Psoas muscle (tissue), 8 donors: ENCODE results near the gene SPECC1L. TPM values are rescaled to one million over a fixed set of nuclear protein-coding genes. Genes with fewer than 3 reads are reported as not detected.

Source experiments
- ATAC-seq, 4 donors: fragments of 200-7000 bp; cut with Tn5 transposase; one replicate each; pipeline ENCODE4 v1.9.1; 2020; ENCODE audit warnings: moderate library complexity in 3 of 4, mild to moderate bottlenecking in 2 of 4
- DNase-seq, 2 donors: peaks; one replicate each; pipeline ENCODE4 v3.0.0-alpha.2; 2020
- H3K27ac ChIP-seq: fragments of 200-600 bp; one replicate; pipeline ENCODE4 v1.8.0; 2022
- H3K27me3 ChIP-seq, 3 donors: fragments of 200-600 bp in 1 of 3; one replicate each; pipeline versions ENCODE4 v1.6.1 to v1.8.0; 2013 to 2022; ENCODE audit warnings: low read length in 2 of 3, mild to moderate bottlenecking in 2 of 3, moderate library complexity in 1 of 3; ENCODE audit not compliant: insufficient read depth in 3 of 3
- H3K36me3 ChIP-seq, 2 donors: fragments of 200-600 bp in 1 of 2; one replicate each; pipeline versions ENCODE4 v1.6.1 to v1.8.0; 2013 to 2022; ENCODE audit warnings: low read depth in 1 of 2, mild to moderate bottlenecking in 1 of 2, moderate library complexity in 1 of 2; ENCODE audit not compliant: insufficient read depth in 1 of 2
- H3K4me1 ChIP-seq: fragments of 200-600 bp; one replicate; pipeline ENCODE4 v1.8.0; 2022
- H3K4me3 ChIP-seq: fragments of 200-600 bp; one replicate; pipeline ENCODE4 v1.8.0; 2022; ENCODE audit warnings: mild to moderate bottlenecking
- H3K9me3 ChIP-seq: fragments of 200-600 bp; one replicate; pipeline ENCODE4 v1.8.0; 2022
- WGBS, 3 donors: extraction: QIAGEN DNeasy Blood & Tissue Kit; methylation state at CpG; one replicate each; pipeline versions ENCODE4 v1.1.6 to v1.1.7; 2013; 5-methylcytosine and 5-hydroxymethylcytosine counted together
- intact Hi-C, 2 donors: fragments of 100-400 bp; cut with DNase I; formaldehyde crosslinking; loops; one replicate each; pipeline versions ENCODE4 v1.11.0 to v1.14.2; 2022
- polyA plus RNA-seq, 3 donors: library from polyadenylated mRNA; stranded (reverse); fragments of 200-250 nt; gene quantifications; one replicate each; pipeline ENCODE4 v1.2.3, GENCODE V29; 2013
- total RNA-seq, 4 donors: library from RNA; stranded (reverse); fragmentation: NEBNext Ultra II Directional in 2 of 4; extraction: Animal tissue kit (Norgen Biotek cat#: 25700) in 2 of 4; gene quantifications; one replicate each; pipeline versions ENCODE4 v1.2.1 to v1.2.4, GENCODE V29; 2021 to 2023
- TF ChIP-seq, protein P1 (sequence below): fragments of 200-600 bp; IDR thresholded peaks from one replicate; pipeline ENCODE4 v1.8.0; 2022; ENCODE audit warnings: antibody characterized with exemption
- donor health status: healthy with polysubstance abuse.
- donor health status: DM: no; HTN: no; CAD: no; lungs with moderate emphysema.
- donor health status: Bipolar disorder and iron deficiency.
- donor health status: healthy.
- donor health status: DM: yes; HTN: yes; CAD: no.
- donor health status: DM: no; HTN: no; CAD: no.
- donor health status: DM: no; HTN: no; CAD: no.
- donor health status: DM: yes; HTN: yes; CAD: no.

Gene SPECC1L
- total and polyA plus RNA-seq, 7 donors, result 6.8 to 29.9 (median 23.6) TPM

DNA sequence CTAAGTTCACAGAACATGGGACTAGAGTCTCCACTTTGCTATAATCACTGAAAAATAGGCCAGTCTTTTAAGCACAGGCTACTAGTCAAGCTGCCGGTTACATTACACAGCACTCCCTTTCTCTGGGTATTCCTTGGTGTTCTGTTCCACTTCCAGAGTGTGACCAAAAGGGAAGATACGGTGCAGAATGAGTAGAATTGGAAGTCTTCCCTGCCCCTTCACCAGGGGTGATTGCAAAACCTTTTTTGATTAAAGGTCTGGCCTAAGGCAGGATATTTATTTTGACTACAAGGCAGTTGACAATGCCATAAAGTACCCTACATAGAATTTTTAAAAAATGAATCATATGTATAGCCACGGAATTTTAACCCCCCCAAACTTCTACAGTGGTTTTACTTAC lies 97.2 kb downstream of the SPECC1L start:
- no peaks in the 10 kb centered on the region for H3K27me3 ChIP-seq
- WGBS, 3 donors, result 74 to 90% (median 76%) methylated on average over 3 of the region's 3 CpGs
- intact Hi-C loops, result no loop called here
- no peak overlapping the region for H3K27ac ChIP-seq
- TF ChIP-seq, protein P1, sequence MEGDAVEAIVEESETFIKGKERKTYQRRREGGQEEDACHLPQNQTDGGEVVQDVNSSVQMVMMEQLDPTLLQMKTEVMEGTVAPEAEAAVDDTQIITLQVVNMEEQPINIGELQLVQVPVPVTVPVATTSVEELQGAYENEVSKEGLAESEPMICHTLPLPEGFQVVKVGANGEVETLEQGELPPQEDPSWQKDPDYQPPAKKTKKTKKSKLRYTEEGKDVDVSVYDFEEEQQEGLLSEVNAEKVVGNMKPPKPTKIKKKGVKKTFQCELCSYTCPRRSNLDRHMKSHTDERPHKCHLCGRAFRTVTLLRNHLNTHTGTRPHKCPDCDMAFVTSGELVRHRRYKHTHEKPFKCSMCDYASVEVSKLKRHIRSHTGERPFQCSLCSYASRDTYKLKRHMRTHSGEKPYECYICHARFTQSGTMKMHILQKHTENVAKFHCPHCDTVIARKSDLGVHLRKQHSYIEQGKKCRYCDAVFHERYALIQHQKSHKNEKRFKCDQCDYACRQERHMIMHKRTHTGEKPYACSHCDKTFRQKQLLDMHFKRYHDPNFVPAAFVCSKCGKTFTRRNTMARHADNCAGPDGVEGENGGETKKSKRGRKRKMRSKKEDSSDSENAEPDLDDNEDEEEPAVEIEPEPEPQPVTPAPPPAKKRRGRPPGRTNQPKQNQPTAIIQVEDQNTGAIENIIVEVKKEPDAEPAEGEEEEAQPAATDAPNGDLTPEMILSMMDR, result no peak
- H3K9me3 ChIP-seq, result no peaks in the 10 kb centered on the region
- peaks cover 7 to 96% of the 10 kb centered on the region in 2 donors for H3K36me3 ChIP-seq
- no peak for DNase-seq
- H3K4me3 ChIP-seq, result no peak overlapping the region
- H3K4me1 ChIP-seq, result no peaks in the 10 kb centered on the region
- ATAC-seq, result no peak

DNA sequence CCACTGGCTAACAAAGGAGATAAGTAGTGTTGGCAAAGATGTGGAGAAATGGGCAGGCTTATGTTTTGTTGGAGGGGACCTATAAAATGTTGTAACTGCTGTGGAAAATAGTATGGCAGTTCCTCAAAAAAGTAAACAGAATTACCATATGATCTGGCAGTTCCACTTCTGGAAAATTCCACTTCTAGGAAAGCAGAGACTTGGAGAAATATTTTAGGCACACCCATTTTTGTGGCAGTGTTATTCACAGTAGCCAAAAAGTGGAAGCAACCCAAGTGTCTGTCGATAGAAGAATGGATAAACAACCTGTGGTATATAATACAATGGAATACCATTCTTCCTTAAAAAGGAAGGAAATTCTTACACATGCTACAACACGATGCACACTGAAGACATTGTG lies 99.8 kb downstream of the SPECC1L start:
- ATAC-seq (no peak), DNase-seq (no peak)
- 67 to 71% (median 70%) methylated on average over 2 of the region's 2 CpGs for whole genome bisulfite sequencing, 3 donors
- Histone ChIP-seq H3K36me3 (peaks cover 7 to 83% of the 10 kb centered on the region in 2 donors), H3K27me3 (no peaks in the 10 kb centered on the region), H3K9me3 (no peaks in the 10 kb centered on the region), H3K27ac (no peak overlapping the region), H3K4me1 (no peaks in the 10 kb centered on the region), H3K4me3 (no peak overlapping the region)
- intact Hi-C loops, result no loop called here
- TF ChIP-seq, protein P1, result no peak

DNA sequence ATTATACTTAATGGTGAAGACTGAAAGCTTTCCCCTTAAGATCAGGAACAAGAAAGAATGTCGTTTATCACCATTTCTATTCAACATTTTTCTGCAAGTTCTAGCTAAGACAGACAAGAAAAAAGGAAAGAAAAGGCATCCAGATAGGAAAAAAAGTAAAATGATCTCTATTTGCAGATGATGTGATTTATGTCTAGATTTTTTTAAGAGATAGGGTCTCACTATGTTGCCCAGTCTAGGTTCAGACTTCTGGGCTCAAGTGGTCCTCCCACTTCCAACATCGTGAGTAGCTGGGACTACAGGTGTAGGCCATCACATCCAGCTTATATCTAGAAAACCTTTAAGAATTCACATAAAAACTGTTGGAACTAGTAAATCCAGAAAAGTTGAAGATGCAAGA lies 105.4 kb downstream of the SPECC1L start:
- Histone ChIP-seq H3K9me3 (no peaks in the 10 kb centered on the region), H3K4me3 (no peak overlapping the region), H3K27ac (no peak overlapping the region), H3K4me1 (peaks cover 10% of the 10 kb centered on the region), H3K27me3 (no peaks in the 10 kb centered on the region), H3K36me3 (peaks cover 4 to 69% of the 10 kb centered on the region in 2 donors)
- TF ChIP-seq, protein P1, result no peak
- intact Hi-C loops, result no loop called here
- 93 to 100% (median 95%) methylated on average over 2 of the region's 2 CpGs for WGBS, 3 donors
- no peak for DNase-seq
- ATAC-seq, result no peak

DNA sequence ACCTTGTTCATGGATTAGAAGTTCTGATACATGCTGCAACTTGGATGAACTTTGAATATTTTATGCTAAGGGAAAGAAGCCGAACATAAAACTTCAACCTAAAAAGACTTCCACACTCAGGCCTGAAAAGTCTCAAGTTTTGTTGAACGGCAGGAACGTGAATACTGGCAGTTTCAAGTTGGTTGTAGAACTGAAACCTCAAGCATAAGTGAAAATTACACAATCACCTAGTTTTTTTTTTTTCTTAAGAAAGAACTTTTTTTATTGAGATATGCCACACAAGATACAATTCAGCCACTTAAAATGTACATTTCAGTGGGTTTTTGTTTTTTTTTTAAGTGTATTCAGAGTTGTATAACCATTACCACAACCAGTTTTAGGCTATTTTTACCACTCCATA lies 106.0 kb downstream of the SPECC1L start:
- DNase-seq (no peak), ATAC-seq (no peak)
- Histone ChIP-seq H3K36me3 (peaks cover 4 to 63% of the 10 kb centered on the region in 2 donors), H3K4me1 (peaks cover 10% of the 10 kb centered on the region), H3K4me3 (no peak overlapping the region), H3K27me3 (no peaks in the 10 kb centered on the region), H3K9me3 (no peaks in the 10 kb centered on the region), H3K27ac (no peak overlapping the region)
- intact Hi-C loops, result no loop called here
- 91 to 98% (median 95%) methylated on average over 3 of the region's 3 CpGs for WGBS, 3 donors
- TF ChIP-seq, protein P1, result no peak

DNA sequence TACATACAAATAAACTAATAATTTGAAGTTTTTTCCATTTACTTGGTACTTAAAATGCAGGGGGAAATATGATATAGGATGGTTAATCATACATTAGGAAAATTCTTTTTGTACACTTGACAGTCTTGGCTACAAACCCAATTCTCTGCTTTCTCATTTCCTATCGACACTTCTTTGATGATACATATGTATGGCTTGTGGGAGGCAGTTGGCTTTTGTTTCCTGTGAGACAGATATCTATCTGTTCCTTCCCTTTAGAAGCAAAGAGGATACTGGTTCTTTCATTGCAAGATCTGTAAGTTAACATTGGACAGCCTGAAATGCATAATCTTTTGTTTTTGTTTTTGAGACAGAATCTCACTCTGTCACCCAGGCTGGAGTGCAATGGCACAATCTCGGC lies 108.9 kb downstream of the SPECC1L start:
- ATAC-seq, result peak in 1 of 4 donors; percentile 21
- DNase-seq, result no peak
- H3K36me3 ChIP-seq, result peaks cover 0 to 43% of the 10 kb centered on the region in 2 donors
- H3K4me1 ChIP-seq, result peaks cover 10% of the 10 kb centered on the region
- H3K4me3 ChIP-seq, result no peak overlapping the region
- H3K9me3 ChIP-seq, result no peaks in the 10 kb centered on the region
- no peaks in the 10 kb centered on the region for H3K27me3 ChIP-seq
- intact Hi-C loops, result no loop called here
- no peak overlapping the region for H3K27ac ChIP-seq
- TF ChIP-seq, protein P1, result no peak
- WGBS, 3 donors, result 31 to 48% (median 45%) methylated on average over 2 of the region's 2 CpGs
